Measurements from ENCODE around the gene SQSTM1.

DNA sequence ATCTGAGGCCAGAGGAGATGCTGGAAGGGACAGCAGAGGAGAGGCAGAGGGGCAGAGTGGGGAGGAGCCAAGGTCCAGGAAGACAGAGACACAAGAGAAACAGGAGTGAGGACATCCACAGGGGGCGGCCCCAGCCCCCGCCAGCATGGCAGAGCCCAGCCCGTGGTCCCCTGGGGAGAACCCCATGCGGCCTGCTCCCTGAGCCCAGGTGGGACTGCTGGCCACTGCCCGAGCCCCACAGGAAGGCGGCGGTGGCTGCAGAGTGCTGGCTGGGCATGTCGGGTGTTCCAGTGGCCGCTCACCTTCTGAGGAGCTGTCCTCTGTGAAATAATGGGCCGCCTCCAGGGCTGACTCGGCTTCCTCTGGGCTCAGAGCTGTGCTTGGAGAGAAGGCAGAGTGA, 46.8 kb downstream of the SQSTM1 start:
- TF ChIP-seq, protein P1, sequence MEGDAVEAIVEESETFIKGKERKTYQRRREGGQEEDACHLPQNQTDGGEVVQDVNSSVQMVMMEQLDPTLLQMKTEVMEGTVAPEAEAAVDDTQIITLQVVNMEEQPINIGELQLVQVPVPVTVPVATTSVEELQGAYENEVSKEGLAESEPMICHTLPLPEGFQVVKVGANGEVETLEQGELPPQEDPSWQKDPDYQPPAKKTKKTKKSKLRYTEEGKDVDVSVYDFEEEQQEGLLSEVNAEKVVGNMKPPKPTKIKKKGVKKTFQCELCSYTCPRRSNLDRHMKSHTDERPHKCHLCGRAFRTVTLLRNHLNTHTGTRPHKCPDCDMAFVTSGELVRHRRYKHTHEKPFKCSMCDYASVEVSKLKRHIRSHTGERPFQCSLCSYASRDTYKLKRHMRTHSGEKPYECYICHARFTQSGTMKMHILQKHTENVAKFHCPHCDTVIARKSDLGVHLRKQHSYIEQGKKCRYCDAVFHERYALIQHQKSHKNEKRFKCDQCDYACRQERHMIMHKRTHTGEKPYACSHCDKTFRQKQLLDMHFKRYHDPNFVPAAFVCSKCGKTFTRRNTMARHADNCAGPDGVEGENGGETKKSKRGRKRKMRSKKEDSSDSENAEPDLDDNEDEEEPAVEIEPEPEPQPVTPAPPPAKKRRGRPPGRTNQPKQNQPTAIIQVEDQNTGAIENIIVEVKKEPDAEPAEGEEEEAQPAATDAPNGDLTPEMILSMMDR (IDR thresholded peaks at IDR 0.05; ENCODE audit: insufficient read depth, low read length) = no peak
- TF ChIP-seq POLR2AphosphoS5 (IDR thresholded peaks at IDR 0.05; ENCODE audit: low read depth) (no peak), GABPA (IDR thresholded peaks at IDR 0.05; ENCODE audit: low read depth) (no peak), SPI1 (IDR thresholded peaks at IDR 0.05; ENCODE audit: borderline replicate concordance, low read depth) (no peak)
